ENCODE data around the gene DIAPH3. TPM values are rescaled to one million over a fixed set of nuclear protein-coding genes. Genes with fewer than 3 reads are reported as not detected.

Gene DIAPH3
- total RNA-seq, 1 experiment from 2014 or later: 27.6 TPM

DNA sequence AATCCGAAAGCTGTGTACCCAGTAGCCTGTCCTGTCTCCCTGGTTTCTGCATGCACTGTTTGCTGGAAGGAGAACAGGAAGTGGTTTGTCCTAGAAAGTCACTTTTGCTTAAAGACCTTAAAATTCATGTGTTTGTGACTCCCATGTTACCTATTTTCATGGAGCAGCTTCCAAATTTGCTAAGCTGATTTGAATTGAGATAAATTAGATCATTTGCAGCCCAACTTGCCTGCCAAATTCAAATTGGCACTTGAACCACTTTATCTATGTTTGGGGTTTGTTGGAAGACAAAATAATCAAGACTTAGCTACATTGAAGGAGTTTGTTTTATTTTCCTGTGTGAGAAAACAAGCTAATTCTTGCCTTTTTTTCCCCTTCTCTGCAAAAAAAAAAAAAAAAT is 532.5 kb downstream of the DIAPH3 start:
- no peak for TF ChIP-seq SMAD4 (CRISPR knock-in tag; IDR thresholded peaks at IDR 0.05)
- no peak for TF ChIP-seq GABPB1 (CRISPR knock-in tag; IDR thresholded peaks at IDR 0.05)
- TF ChIP-seq ELF4 (CRISPR knock-in tag; IDR thresholded peaks at IDR 0.05; ENCODE audit: low read depth): no peak
- TF ChIP-seq PRRX2 (CRISPR knock-in tag; IDR thresholded peaks at IDR 0.05): no peak
- TF ChIP-seq, protein P1, sequence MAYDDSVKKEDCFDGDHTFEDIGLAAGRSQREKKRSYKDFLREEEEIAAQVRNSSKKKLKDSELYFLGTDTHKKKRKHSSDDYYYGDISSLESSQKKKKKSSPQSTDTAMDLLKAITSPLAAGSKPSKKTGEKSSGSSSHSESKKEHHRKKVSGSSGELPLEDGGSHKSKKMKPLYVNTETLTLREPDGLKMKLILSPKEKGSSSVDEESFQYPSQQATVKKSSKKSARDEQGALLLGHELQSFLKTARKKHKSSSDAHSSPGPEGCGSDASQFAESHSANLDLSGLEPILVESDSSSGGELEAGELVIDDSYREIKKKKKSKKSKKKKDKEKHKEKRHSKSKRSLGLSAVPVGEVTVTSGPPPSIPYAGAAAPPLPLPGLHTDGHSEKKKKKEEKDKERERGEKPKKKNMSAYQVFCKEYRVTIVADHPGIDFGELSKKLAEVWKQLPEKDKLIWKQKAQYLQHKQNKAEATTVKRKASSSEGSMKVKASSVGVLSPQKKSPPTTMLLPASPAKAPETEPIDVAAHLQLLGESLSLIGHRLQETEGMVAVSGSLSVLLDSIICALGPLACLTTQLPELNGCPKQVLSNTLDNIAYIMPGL (CRISPR knock-in tag; IDR thresholded peaks at IDR 0.05): no peak
- no peak for TF ChIP-seq ZSCAN18 (CRISPR knock-in tag; IDR thresholded peaks at IDR 0.05)
- TF ChIP-seq ZNF232 (CRISPR knock-in tag; IDR thresholded peaks at IDR 0.05): no peak
- no peak for TF ChIP-seq AFF4 (CRISPR knock-in tag; IDR thresholded peaks at IDR 0.05; ENCODE audit: borderline replicate concordance)
- TF ChIP-seq JAZF1 (CRISPR knock-in tag; IDR thresholded peaks at IDR 0.05): no peak
- TF ChIP-seq USF2 (CRISPR knock-in tag; IDR thresholded peaks at IDR 0.05): no peak
- no peak for TF ChIP-seq FOXJ3 (CRISPR knock-in tag; IDR thresholded peaks at IDR 0.05; ENCODE audit: borderline replicate concordance)
- no peak for TF ChIP-seq RORB (CRISPR knock-in tag; IDR thresholded peaks at IDR 0.05)
- no peak for TF ChIP-seq FOXP1 (CRISPR knock-in tag; IDR thresholded peaks at IDR 0.05; ENCODE audit: borderline replicate concordance)
- no peak for TF ChIP-seq SMAD3 (CRISPR knock-in tag; IDR thresholded peaks at IDR 0.05; ENCODE audit: borderline replicate concordance)
- TF ChIP-seq, protein P2, sequence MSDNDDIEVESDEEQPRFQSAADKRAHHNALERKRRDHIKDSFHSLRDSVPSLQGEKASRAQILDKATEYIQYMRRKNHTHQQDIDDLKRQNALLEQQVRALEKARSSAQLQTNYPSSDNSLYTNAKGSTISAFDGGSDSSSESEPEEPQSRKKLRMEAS (CRISPR knock-in tag; IDR thresholded peaks at IDR 0.05): no peak
- TF ChIP-seq ZNF263 (CRISPR knock-in tag; IDR thresholded peaks at IDR 0.05; ENCODE audit: low read depth): no peak
- TF ChIP-seq ZNF423 (CRISPR knock-in tag; IDR thresholded peaks at IDR 0.05): no peak
- TF ChIP-seq, protein P3, sequence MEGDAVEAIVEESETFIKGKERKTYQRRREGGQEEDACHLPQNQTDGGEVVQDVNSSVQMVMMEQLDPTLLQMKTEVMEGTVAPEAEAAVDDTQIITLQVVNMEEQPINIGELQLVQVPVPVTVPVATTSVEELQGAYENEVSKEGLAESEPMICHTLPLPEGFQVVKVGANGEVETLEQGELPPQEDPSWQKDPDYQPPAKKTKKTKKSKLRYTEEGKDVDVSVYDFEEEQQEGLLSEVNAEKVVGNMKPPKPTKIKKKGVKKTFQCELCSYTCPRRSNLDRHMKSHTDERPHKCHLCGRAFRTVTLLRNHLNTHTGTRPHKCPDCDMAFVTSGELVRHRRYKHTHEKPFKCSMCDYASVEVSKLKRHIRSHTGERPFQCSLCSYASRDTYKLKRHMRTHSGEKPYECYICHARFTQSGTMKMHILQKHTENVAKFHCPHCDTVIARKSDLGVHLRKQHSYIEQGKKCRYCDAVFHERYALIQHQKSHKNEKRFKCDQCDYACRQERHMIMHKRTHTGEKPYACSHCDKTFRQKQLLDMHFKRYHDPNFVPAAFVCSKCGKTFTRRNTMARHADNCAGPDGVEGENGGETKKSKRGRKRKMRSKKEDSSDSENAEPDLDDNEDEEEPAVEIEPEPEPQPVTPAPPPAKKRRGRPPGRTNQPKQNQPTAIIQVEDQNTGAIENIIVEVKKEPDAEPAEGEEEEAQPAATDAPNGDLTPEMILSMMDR (IDR thresholded peaks at IDR 0.05): no peak
- no peak for TF ChIP-seq MXD4 (CRISPR knock-in tag; IDR thresholded peaks at IDR 0.05; ENCODE audit: borderline replicate concordance)
- TF ChIP-seq, protein P4, sequence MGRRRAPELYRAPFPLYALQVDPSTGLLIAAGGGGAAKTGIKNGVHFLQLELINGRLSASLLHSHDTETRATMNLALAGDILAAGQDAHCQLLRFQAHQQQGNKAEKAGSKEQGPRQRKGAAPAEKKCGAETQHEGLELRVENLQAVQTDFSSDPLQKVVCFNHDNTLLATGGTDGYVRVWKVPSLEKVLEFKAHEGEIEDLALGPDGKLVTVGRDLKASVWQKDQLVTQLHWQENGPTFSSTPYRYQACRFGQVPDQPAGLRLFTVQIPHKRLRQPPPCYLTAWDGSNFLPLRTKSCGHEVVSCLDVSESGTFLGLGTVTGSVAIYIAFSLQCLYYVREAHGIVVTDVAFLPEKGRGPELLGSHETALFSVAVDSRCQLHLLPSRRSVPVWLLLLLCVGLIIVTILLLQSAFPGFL (CRISPR knock-in tag; IDR thresholded peaks at IDR 0.05; ENCODE audit: borderline replicate concordance): no peak
- ChIA-PET POLR2A (no interaction called here), CTCF (interaction anchor here (0.8 kb wide), 1 partner anchor 14 kb away, joined by 3 read pairs; no protein-coding TSS in a partner anchor)
- Mint-ChIP-seq H3K4me1 (peaks cover 22% of the 10 kb centered on the region), H3K36me3 (no peaks in the 10 kb centered on the region), H3K9me3 (no peaks in the 10 kb centered on the region), H3K27me3 (ENCODE audit: low read depth) (peaks cover 2% of the 10 kb centered on the region; the same call in 1 of the 2 replicates), H3K4me3 (no peak overlapping the region), H3K27ac (no peak overlapping the region)
- ATAC-seq: no peak
- DNase-seq (ENCODE audit: low spot score): no peak

All from WTC11 (cell line).